ENCODE measurements around the gene WNK4.
"Not testable (repeated sequence)": the region's sequence is repeated elsewhere in the genome, so short reads cannot be mapped to it uniquely, and the experiment has no call there.

Gene WNK4

DNA sequence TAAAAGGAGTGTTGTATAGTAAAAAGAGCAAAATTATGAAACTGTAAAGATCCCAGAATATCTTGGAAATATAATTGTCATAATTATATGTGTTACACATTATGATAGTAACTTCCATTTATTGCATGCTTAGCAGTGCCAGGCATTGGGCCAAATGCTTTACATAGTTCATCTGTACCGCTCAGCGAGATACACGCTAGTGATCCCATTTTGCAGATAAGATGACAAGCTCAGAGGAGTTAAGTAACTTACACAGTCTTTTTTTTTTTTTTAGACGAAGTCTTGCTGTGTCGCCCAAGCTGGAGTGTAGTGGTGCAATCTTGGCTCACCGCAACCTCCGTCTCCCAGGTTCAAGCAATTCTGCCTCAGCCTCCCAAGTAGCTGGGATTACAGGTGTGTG lies 28.8 kb upstream of the WNK4 start:
- Histone ChIP-seq H3K27me3 (replicated peaks; ENCODE audit: control insufficient read depth, insufficient read depth, low read length) (no peaks in the 10 kb centered on the region), H3K9me3 (ENCODE audit: control insufficient read depth, low read length) (no peaks in the 10 kb centered on the region), H3K4me1 (ENCODE audit: control insufficient read depth, insufficient read depth, low read length) (peaks cover 55% of the 10 kb centered on the region), H3K36me3 (ENCODE audit: control insufficient read depth, insufficient read depth, low read length, severe bottlenecking) (no peaks in the 10 kb centered on the region), H3K9ac (ENCODE audit: low read length) (peak overlapping the region; percentile 39), H3K4me3 (ENCODE audit: low read length) (no peak overlapping the region)
- no peak for DNase-seq (ENCODE audit: low read depth)

DNA sequence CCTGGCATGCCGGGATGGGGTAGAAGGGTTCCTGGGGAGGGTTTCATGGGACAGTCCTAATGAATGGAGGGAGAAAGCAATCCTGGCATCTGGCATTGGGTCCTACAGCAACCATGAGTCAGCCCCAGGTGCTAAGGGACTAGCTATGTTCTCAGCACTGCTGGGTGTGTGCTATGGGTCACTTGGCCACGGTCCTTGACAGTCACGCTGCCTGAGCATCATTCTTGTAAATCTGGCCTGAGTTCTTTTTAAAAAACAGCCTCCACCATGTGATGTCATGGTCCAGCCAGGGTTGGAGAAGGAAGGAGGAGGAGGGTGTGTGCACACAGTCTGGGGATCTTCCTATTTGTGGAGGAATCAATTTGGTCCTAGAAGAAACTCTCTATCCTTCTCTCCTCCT lies 25.6 kb upstream of the WNK4 start:
- Histone ChIP-seq H3K36me3 (ENCODE audit: control insufficient read depth, insufficient read depth, low read length, severe bottlenecking) (no peaks in the 10 kb centered on the region), H3K27me3 (replicated peaks; ENCODE audit: control insufficient read depth, insufficient read depth, low read length) (no peaks in the 10 kb centered on the region), H3K4me1 (ENCODE audit: control insufficient read depth, insufficient read depth, low read length) (peaks cover 32% of the 10 kb centered on the region), H3K9ac (ENCODE audit: low read length) (peak overlapping the region; percentile 40), H3K4me3 (ENCODE audit: low read length) (no peak overlapping the region), H3K9me3 (ENCODE audit: control insufficient read depth, low read length) (no peaks in the 10 kb centered on the region)
- DNase-seq (ENCODE audit: low read depth) = no peak

DNA sequence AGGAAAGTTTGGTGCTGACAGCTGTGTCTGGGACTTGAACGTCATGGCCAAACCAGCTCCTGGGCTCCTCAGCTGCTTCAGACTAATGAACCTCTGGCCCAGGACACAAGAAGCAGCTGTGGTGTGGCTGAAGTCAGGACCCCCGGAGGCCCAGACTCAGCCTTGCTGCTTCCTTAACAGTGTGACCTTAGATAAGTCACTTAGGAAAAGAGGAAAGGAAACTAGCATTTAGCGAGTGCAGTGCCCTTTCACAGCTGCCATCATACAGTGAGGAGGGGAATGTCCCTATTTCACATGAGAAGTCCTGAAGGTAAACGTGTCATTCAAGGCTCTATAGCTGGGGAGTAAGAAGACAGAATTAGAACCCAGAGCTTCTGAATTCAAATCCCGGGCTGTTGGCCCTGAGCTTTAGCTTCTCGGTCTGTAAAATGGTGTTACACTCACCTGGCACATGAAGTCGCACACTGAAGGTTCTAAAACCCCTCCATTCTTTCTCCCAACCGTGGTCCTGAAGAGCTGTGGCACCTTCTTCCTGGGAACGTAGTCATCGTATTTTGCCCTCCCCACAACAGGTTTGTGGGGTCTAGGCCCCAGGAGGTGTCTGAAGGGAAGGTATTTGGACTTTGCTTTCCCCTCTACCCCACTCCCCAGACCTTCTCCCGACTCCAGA lies 20.3 kb upstream of the WNK4 start:
- H3K27me3 ChIP-seq (replicated peaks; ENCODE audit: control insufficient read depth, insufficient read depth, low read length) = no peaks in the 10 kb centered on the region
- no peaks in the 10 kb centered on the region for H3K36me3 ChIP-seq (ENCODE audit: control insufficient read depth, insufficient read depth, low read length, severe bottlenecking)
- no peaks in the 10 kb centered on the region for H3K9me3 ChIP-seq (ENCODE audit: control insufficient read depth, low read length)
- H3K4me1 ChIP-seq (ENCODE audit: control insufficient read depth, insufficient read depth, low read length) = peaks cover 21% of the 10 kb centered on the region
- no peak for DNase-seq (ENCODE audit: low read depth)
- peak overlapping the region; percentile 79 for H3K9ac ChIP-seq (ENCODE audit: low read length)
- H3K4me3 ChIP-seq (ENCODE audit: low read length) = peak overlapping the region; percentile 72

GRCh38 chr17:42760652-42761581 lies 19.5 kb upstream of the WNK4 start, which contains the start of gene RAMP2:
Gene RAMP2 (plus strand): TSS chr17:42761227. CDS start chr17:42761262, 35 bp downstream.
- no peaks in the 10 kb centered on the region for H3K27me3 ChIP-seq (replicated peaks; ENCODE audit: control insufficient read depth, insufficient read depth, low read length)
- H3K9ac ChIP-seq (ENCODE audit: low read length) = peak within 1 kb of the TSS; percentile 79
- peak within 1 kb of the TSS; percentile 72 for H3K4me3 ChIP-seq (ENCODE audit: low read length)
- no peaks in the 10 kb centered on the region for H3K36me3 ChIP-seq (ENCODE audit: control insufficient read depth, insufficient read depth, low read length, severe bottlenecking)
- DNase-seq (ENCODE audit: low read depth) = peak; percentile 62
- H3K4me1 ChIP-seq (ENCODE audit: control insufficient read depth, insufficient read depth, low read length) = peaks cover 19% of the 10 kb centered on the region
- no peaks in the 10 kb centered on the region for H3K9me3 ChIP-seq (ENCODE audit: control insufficient read depth, low read length)

GRCh38 chr17:42761638-42762037 lies 18.8 kb upstream of the WNK4 start:
- Histone ChIP-seq H3K9me3 (ENCODE audit: control insufficient read depth, low read length) (no peaks in the 10 kb centered on the region), H3K36me3 (ENCODE audit: control insufficient read depth, insufficient read depth, low read length, severe bottlenecking) (no peaks in the 10 kb centered on the region), H3K9ac (ENCODE audit: low read length) (peak overlapping the region; percentile 79), H3K4me3 (ENCODE audit: low read length) (peak overlapping the region; percentile 72), H3K4me1 (ENCODE audit: control insufficient read depth, insufficient read depth, low read length) (peaks cover 23% of the 10 kb centered on the region), H3K27me3 (replicated peaks; ENCODE audit: control insufficient read depth, insufficient read depth, low read length) (no peaks in the 10 kb centered on the region)
- no peak for DNase-seq (ENCODE audit: low read depth)

GRCh38 chr17:42766124-42766523 lies 14.3 kb upstream of the WNK4 start:
- no peak for DNase-seq (ENCODE audit: low read depth)
- Histone ChIP-seq H3K4me1 (ENCODE audit: control insufficient read depth, insufficient read depth, low read length) (peaks cover 33% of the 10 kb centered on the region), H3K4me3 (ENCODE audit: low read length) (no peak overlapping the region)

GRCh38 chr17:42767512-42767911 lies 12.9 kb upstream of the WNK4 start:
- peaks cover 25% of the 10 kb centered on the region for H3K4me1 ChIP-seq (ENCODE audit: control insufficient read depth, insufficient read depth, low read length)
- DNase-seq (ENCODE audit: low read depth) = no peak
- no peaks in the 10 kb centered on the region for H3K36me3 ChIP-seq (ENCODE audit: control insufficient read depth, insufficient read depth, low read length, severe bottlenecking)
- no peaks in the 10 kb centered on the region for H3K27me3 ChIP-seq (replicated peaks; ENCODE audit: control insufficient read depth, insufficient read depth, low read length)
- H3K9me3 ChIP-seq (ENCODE audit: control insufficient read depth, low read length) = no peaks in the 10 kb centered on the region
- no peak overlapping the region for H3K4me3 ChIP-seq (ENCODE audit: low read length)
- no peak overlapping the region for H3K9ac ChIP-seq (ENCODE audit: low read length)

More at GRCh38 chr17:42766124-42766523, 14.3 kb upstream of the WNK4 start:
- no peaks in the 10 kb centered on the region for H3K27me3 ChIP-seq (replicated peaks; ENCODE audit: control insufficient read depth, insufficient read depth, low read length)
- H3K36me3 ChIP-seq (ENCODE audit: control insufficient read depth, insufficient read depth, low read length, severe bottlenecking) = no peaks in the 10 kb centered on the region
- H3K9me3 ChIP-seq (ENCODE audit: control insufficient read depth, low read length) = no peaks in the 10 kb centered on the region
- H3K9ac ChIP-seq (ENCODE audit: low read length) = no peak overlapping the region

GRCh38 chr17:42768006-42768405 lies 12.4 kb upstream of the WNK4 start:
- H3K9me3 ChIP-seq (ENCODE audit: control insufficient read depth, low read length); H3K9ac ChIP-seq (ENCODE audit: low read length); H3K36me3 ChIP-seq (ENCODE audit: control insufficient read depth, insufficient read depth, low read length, severe bottlenecking); H3K27me3 ChIP-seq (replicated peaks; ENCODE audit: control insufficient read depth, insufficient read depth, low read length); DNase-seq (ENCODE audit: low read depth); H3K4me3 ChIP-seq (ENCODE audit: low read length): not testable (repeated sequence)
- H3K4me1 ChIP-seq (ENCODE audit: control insufficient read depth, insufficient read depth, low read length) = peaks cover 24% of the 10 kb centered on the region

GRCh38 chr17:42769964-42770363 lies 10.4 kb upstream of the WNK4 start:
- H3K4me3 ChIP-seq (ENCODE audit: low read length); DNase-seq (ENCODE audit: low read depth); H3K9me3 ChIP-seq (ENCODE audit: control insufficient read depth, low read length); H3K27me3 ChIP-seq (replicated peaks; ENCODE audit: control insufficient read depth, insufficient read depth, low read length); H3K36me3 ChIP-seq (ENCODE audit: control insufficient read depth, insufficient read depth, low read length, severe bottlenecking); H3K9ac ChIP-seq (ENCODE audit: low read length): not testable (repeated sequence)
- peaks cover 30% of the 10 kb centered on the region for H3K4me1 ChIP-seq (ENCODE audit: control insufficient read depth, insufficient read depth, low read length)

DNA sequence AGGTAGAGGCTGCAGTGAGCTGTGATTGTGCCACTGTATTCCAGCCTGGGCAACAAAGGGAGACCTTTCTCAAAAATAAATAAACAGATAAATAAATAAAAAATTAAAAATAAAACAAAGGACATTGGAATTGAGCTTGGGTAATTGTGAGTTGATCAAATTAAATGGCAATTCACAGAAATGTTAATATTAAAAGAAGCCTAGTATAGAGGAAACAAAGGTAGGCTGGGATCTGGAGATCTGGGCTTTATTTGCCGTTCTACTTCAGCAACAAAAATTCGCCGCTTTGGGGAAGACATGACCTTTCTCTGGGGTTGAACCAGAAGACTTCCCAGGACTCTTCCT lies 7.5 kb upstream of the WNK4 start:
- H3K4me1 ChIP-seq (ENCODE audit: control insufficient read depth, insufficient read depth, low read length) = peaks cover 14% of the 10 kb centered on the region
- H3K9ac ChIP-seq (ENCODE audit: low read length) = peak overlapping the region; percentile 97
- no peak for DNase-seq (ENCODE audit: low read depth)
- peak overlapping the region; percentile 99 for H3K4me3 ChIP-seq (ENCODE audit: low read length)
- peaks cover 27% of the 10 kb centered on the region for H3K36me3 ChIP-seq (ENCODE audit: control insufficient read depth, insufficient read depth, low read length, severe bottlenecking)
- H3K27me3 ChIP-seq (replicated peaks; ENCODE audit: control insufficient read depth, insufficient read depth, low read length) = no peaks in the 10 kb centered on the region
- H3K9me3 ChIP-seq (ENCODE audit: control insufficient read depth, low read length) = no peaks in the 10 kb centered on the region

DNA sequence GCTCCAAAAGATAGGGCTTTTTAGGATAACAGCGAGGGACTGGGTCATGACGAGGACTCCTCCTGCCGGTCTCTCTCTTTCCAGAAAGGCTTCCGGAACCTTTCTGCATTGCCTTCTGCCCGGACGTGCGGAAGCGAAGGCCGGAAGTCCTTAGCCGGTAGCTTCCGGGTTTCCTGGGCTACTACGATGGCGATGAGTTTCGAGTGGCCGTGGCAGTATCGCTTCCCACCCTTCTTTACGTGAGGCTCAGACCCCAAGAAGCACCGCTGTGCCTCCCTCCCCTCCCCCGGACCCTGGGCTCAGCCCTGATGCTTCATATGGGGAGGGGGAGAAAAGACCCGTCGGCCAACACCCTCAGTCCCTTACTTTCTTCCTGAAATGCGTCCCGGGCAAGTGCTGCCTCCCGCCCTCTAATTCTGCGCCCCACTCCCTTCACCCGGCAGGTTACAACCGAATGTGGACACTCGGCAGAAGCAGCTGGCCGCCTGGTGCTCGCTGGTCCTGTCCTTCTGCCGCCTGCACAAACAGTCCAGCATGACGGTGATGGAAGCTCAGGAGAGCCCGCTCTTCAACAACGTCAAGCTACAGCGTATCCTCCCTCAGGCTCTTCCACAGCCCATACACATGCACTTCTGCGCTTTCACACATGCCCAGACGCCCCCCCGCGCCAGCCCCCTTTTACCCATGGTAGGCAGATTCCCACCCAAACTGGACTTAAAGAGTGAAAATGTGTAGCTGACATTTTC lies 6.9 kb upstream of the WNK4 start, which contains the start of gene VPS25:
Gene VPS25 (plus strand): TSS at position 160 of the 746 bp plus-strand sequence. CDS start 27 bp downstream, at position 187.
- Histone ChIP-seq H3K9me3 (ENCODE audit: control insufficient read depth, low read length) (no peaks in the 10 kb centered on the region), H3K4me3 (ENCODE audit: low read length) (peak within 1 kb of the TSS; percentile 99), H3K27me3 (replicated peaks; ENCODE audit: control insufficient read depth, insufficient read depth, low read length) (no peaks in the 10 kb centered on the region), H3K36me3 (ENCODE audit: control insufficient read depth, insufficient read depth, low read length, severe bottlenecking) (peaks cover 33% of the 10 kb centered on the region), H3K9ac (ENCODE audit: low read length) (peak within 1 kb of the TSS; percentile 97), H3K4me1 (ENCODE audit: control insufficient read depth, insufficient read depth, low read length) (peaks cover 13% of the 10 kb centered on the region)
- peak; percentile 92 for DNase-seq (ENCODE audit: low read depth)

All from adipocyte (in vitro differentiated cells).